Germinal center (tissue), 1 donor: ENCODE data around the gene STT3B.
"Not testable (repeated sequence)": the region's sequence is repeated elsewhere in the genome, so short reads cannot be mapped to it uniquely, and the experiment has no call there.

Experiments used
- DNase-seq: peaks from one replicate; pipeline ENCODE4 v3.0.0; 2012; ENCODE audit warnings: mixed read lengths, low spot score

STT3B gene

DNA sequence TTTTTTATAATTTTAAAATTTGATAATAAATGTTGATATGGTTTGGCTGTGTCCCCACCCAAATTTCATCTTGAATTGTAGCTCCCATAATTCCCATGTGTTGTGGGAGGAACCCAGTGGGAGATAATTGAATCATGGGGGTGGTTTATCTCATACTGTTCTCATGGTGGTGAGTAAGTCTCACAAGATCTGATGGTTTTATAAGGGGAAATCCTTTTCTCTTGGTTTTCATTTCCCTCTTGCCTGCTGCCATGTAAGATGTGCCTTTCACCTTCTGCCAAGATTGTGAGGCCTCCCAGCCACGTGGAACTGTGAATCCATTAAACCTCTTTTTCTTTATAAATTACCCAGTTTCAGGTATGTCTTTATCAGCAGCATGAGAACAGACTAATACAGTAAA, 72.6 kb downstream of the STT3B start:
- not testable (repeated sequence) for DNase-seq

DNA sequence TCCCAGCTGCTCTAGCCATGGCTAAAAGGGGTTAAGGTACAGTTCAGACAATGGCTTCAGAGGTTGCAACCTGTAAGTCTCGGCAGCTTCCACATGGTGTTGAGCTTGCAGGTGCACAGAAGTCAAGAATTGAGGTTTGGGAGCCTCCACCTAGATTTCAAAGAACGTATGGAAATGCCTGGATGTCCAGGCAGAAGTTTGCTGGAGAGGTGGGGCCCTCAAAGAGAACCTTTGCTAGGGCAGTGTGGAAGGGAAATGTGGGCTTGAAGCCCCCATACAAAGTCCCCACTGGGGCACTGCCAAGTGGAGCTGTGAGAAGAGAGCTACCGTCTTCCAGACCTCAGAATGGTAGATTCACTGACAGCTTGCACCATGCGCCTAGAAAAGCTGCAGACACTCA, 73.7 kb downstream of the STT3B start:
- DNase-seq = no peak

DNA sequence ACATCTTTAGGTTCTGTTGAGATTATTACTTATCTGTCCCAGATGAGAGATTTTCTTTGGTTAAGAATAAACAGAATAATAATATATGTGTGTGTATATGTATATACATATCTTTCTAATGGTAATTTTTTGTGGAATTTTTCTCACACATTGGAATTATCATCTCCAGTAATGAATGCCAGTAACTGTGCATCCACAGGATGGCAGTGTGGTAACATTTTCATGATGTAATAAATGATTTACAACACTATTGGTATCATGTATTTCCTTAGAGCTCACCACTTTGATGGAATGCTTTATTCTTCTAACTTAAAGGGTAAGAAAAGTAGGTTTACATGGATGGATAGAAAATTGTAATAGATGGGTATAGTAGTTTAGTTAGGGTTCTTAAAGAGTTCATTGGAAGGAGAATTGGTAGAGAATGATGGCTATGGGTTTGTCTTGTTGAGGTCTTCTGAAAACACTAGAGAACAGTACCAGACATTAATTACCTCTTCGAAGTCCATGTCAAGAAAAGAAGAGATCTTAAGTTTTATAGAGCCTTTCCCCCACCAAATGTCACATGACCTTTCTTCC, 78.1 kb downstream of the STT3B start:
- DNase-seq = peak; percentile 4

DNA sequence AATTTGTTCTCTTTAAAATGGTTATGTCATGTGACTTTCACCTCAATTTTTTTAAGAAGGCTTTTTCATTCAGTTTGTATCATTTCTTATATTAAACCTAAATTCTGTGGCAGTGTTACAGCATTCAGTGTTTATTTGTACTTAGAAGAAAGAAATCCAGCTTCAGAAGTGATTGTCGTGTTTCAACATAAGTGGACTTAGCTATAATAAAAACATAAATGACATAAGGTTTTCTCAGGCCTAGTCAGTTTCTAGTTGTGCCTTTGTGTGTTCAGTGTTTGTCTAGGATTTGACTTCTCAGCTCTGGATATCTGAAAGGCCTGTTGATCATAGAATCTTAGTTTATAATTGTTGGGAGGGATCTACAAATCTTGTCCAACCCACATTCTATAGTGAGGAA, 80.5 kb downstream of the STT3B start:
- DNase-seq = no peak

DNA sequence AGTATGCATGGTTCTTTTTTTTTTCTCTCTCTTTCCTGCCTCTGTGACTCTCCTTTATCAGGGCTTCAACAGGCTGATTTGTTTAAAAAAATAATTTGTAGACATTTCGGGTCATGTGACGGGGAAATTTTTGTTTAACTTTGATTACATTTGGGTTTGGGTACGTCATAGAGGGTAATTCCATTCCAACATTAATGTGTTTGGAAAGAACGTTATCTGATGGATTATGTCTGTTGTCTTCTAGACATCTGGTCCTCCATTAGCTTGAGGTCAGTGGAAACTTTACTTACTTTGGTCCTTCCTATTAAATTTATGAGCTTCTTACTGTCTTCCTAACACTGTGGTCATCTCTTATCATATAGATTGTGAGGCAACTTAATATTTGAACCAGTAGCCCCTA, 80.9 kb downstream of the STT3B start:
- no peak for DNase-seq

DNA sequence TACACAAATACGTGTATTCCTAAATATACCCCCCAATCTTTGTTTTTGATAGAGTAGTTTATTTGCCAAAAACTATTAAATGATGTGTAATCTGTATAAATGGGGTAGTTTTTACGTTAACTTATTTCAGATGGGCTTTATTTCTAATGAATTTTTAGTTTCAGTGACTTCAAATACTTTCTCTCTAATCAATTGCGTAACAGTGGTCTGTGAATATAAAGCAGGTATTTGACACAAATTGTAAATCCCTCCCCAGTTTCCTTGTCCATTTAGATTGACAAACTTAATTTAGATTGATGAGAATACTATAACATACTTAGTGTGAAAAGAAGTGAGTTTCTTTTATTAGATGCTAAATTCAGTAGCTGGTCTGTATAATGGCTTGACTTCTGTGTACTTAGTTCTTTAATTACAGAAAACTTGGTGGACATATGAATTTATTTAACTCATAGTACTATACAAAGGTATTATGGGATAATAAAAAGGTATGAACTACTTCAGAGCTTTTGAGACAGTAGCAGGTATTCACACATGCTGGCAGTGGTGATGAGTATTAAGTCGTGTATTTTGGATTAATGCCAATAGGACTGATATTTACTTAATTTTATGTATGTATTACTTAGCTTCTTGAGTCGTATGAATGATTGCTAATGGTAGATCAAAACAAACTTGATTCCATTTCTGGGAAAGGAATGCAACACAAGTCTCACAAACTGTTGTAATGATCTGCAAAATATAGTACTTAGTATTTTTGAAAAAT, 81.6 kb downstream of the STT3B start:
- DNase-seq = no peak

DNA sequence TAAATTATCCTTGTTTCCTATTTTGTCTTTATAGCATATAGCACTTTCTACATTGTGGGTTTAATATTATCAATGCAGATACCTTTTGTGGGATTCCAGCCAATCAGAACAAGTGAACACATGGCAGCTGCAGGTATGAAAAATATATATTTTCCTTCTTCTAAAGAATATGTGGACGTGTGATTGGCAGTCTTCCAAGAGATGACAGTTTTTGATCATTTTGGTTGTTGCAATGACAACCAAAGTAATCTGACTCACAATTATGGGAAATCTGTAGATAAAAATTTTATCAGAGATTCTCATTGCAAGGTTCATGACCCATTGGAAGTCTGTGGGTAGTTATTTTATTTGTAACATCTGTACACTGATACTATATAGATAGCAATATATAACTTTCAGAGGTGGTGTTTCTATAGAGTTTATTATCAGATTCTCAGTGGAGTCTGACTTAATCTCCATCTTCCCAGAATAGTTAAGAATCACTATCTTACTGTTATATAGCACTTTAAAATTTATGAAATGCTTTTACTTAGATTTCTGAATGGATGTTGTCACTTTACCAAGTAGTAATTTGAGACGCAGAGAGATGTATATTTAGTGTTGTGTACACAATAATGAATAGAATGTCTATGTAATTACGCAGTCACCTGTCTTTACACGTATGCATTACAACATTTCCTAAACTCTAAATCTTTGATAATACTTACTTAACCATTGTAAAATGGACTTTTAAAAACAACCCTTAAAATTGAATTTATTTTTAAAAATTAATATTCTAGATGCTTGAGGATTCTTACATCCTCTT, 82.5 kb downstream of the STT3B start:
- no peak for DNase-seq

DNA sequence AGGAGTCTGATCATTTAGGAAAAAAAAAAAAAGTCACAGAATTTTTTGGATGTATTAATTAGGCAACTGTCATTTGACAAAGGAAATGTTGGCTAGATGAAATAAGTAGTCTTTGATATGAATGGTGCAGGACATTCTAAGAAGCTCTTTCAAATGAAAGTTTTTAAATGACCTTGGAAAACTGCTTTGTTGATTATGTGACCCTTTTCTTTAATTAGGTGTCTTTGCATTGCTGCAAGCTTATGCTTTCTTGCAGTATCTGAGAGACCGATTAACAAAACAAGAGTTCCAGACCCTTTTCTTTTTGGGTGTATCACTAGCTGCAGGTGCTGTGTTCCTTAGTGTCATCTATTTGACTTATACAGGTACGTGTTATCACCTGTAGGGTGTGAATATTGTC, 84.0 kb downstream of the STT3B start:
- no peak for DNase-seq

DNA sequence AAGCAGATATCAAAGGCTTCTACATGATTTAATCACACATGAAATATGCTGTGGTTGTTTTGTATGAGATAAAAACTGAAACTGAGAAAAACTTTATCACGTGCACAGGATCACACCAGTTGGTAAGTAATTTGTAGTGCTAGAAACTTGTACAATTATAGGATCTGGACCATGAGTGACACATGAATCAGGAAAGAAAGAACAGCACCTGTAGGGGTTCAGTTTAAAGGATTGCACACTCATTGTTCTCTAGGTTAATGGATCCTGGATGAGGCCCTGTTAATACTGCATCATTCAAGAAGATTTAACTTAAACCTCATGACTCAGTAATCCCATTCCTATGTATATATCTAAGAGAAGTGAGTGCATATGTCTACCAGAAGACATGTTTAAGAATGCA, 87.9 kb downstream of the STT3B start:
- no peak for DNase-seq

DNA sequence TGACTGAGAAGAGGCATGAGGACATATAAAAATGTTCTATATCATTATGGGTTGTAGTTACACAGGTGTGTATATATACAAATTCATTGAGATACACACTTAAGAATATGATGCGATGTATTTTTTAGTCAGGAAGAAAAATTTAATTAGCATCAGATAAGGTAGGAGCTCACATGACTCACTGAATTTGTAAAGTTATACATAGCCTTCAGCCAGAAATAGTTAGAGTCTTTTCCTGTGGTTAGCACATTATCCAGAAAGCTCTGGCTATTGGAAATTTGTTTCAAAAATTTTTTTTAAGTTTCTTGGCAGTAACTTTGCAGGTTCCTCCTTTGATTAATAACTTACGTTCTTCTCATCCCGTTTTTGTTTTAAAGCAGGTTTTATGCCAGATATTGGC, 88.6 kb downstream of the STT3B start:
- no peak for DNase-seq

DNA sequence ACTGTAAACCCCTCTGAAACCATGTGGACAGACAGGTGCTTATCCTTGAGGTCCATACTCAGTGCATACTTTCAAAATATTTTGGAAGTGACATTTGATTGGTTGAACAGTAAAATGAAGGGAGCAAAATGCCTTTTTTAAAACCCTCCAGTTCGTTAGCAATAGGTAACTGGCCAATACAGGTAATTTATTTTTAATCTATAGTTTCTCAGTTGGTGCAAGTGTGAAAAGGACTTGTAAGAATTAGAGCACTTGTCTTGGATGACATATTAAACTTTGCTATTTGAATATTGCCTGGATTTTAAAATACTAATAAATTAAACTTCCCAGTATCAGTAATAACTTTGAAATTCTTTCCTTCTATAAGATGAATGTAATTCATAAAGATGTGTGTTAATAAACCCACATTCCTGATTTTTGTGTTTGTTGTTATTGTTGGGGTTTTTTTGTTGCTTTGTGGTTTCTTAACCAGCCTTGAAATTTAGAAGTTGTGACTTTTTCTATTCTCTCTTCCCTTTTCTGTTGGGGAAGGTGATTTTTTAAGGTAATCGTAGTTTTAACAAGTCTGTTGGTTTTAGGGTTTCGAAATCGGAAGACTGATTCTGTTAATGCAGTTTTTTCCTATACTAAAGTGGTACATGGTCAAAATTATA, 90.0 kb downstream of the STT3B start:
- DNase-seq = no peak

DNA sequence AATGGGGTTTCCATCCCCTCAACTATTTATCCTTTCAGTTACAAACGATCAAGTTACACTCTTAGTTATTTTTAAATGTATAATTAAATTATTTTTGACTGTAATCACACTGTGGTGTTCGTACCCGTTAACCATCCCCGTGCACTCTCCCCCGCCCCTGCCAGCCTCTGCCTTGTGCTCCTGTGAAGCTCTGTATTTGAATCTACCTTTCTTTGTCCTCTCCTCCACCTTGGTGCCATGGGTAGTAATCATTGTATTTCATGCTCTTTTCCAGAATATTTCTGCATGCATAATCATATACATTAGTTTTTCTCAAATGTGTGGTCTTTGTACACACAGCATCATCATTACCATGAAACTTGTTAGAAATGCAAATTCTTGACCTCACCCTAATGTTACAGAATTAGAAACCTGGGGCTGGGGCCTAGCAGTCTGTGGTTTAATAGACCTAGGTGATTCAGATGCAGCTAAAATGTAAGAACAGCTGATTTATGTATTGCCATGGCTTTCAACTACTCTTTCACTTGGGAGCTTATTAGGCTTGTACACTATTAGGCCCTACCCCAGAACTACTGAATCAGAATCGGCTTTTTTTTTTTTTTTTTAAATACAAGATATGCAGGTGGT, 91.5 kb downstream of the STT3B start:
- no peak for DNase-seq

DNA sequence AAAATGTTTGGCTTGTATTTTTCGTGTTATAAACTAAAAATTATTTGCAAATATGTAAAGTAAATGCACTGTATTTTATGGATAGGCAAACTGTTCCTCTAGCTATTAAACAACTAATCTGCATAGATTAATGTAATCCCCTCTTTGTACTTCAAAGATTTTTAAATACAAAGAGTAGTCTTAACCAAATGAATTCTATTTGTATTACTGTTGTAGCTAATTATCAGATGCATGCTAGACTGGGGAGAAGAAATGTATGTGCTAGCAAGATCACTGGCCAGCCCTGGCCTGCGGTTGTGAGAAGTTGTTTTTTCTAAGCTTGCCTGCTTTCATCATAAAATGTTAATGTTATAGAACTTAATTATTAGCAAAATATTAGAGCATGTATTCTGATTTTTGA, 92.6 kb downstream of the STT3B start:
- DNase-seq = no peak

DNA sequence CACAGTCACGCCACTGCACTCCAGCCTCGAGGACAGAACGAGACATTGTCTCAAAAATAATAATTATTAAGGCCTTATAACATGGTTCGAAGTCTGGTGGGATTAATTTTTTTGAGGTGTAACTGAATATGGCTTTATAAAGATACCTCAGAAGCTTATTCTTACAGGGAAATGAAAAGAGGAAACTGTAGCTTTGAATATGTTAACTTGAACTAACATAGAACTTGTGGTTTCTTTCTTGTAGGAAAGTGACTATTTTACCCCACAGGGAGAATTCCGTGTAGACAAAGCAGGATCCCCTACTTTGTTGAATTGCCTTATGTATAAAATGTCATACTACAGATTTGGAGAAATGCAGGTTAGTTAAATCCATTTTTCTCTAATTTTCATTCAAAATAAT, 96.3 kb downstream of the STT3B start:
- DNase-seq = no peak

DNA sequence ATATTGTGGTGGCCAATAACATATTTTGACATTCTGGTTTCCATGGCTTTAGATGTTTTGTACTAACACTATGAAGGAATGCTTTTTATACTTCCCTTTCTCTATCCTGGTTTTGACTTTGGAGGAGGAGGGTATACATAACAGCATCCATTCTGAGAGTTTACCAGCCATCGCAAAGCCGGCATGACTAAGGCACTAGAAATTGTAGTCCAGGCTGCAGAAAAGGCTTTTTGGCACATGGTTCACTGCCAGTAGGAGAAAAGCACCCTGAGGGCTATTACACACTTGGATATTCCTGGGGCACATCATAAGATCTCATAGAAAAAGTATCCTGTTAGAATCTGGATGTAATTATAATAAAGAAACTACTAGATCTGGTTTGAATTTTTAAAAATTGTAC, 101.8 kb downstream of the STT3B start:
- DNase-seq = no peak

DNA sequence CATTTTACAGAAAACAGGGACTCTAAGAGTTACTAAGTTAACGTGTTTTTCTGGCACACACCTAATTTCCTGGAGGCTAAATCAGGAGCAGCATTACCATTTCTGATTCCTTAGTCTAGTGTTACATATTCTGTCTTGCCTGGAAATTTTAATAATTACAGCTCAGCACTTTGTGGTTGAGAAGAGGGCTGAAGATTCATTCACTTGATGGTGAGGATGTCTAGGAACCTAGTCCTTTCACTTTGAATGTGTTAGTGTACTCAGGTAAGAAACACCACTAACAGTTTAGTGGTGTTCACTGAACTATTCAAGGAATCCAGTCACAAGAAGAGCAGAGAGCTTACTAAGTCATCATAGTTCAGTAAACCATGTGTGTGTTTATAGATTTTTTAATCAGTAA, 102.8 kb downstream of the STT3B start:
- DNase-seq = no peak

DNA sequence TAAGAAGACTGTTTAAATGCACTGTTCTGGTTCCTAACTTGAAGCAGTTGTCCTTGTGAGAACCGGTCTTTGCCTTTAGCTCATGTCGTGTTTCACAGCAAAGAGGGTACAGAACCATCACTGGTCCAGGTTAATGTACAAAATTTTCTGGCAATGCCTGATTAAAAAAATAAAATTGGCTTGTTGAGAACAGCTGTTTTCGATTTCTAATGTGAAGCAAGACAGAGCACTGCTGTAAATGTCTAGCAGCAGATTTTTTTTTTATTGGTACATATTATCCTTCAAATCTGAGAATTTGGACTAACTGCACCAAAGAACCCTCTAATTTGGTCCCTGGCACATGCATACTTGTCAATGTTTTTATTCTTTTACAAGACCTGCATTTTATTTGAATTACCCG, 103.3 kb downstream of the STT3B start:
- no peak for DNase-seq

DNA sequence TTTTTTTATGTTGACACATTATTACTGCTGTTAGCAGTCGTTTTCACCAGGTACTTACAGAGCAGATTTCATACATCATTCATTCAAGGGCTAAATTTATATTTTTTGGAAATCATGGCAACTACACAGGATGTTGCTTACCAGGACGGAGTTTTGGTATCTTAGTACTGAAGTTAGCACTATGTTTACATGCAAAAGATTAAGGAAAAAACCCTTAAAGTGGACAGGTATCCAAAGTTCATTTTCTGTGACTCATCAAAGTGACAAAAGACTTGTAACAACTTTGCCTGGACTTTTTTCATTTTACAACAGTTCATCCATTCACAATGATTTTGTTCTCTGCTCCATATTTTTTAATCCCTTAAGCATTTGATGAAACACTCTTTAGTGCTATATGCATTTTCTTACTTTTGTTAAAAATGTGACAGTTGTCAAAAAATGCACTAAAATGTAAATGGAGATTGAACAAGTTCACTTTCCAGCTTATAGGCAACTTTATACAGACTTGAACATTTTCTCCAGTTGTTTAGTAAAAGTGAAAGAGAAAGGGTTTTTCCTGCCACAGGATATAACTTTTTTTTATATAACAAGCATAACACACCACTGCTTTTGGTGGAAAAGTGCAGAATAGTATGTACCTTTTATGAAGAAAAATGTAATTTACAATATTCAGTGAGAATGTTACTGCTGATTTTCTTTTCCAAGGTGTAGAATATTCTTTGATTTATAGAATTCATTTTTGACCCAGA, 104.1 kb downstream of the STT3B start:
- DNase-seq = no peak

DNA sequence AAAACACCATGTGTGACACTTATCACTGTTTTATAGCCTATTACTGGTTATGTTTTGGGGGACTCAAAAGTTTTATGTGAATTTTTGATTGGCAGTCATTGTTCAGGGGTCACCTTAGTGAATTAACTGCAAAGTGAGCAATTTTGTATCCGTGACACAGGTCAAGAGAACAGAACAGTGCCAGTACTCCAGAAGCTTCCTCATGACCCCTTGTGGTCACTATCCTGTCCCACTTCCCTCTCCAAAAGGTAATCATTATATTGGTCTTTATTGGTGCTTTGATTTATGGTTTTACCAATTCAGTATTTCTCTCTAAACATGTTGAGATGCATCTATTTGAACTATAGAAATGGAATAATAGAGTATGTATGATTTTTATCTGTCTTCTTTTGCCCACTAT, 107.1 kb downstream of the STT3B start:
- no peak for DNase-seq

DNA sequence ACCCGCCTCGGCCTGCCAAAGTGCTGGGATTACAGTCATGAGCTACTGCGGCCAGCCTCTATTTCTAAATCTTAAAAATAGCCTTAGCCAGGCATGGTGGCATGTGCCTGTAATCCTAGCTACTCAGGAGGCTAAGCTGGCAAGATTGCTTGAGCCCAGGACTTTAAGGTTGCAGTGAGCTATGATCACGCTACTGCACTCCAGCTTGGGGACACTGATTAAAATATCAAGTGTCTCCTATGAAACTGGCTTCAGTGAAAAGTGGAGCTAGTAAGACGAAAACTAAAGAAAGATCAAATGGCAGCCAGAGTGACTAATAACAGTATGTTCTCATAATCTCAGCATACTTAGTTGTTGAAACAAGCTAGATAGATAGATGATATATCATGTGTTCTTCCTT, 112.5 kb downstream of the STT3B start:
- no peak for DNase-seq

DNA sequence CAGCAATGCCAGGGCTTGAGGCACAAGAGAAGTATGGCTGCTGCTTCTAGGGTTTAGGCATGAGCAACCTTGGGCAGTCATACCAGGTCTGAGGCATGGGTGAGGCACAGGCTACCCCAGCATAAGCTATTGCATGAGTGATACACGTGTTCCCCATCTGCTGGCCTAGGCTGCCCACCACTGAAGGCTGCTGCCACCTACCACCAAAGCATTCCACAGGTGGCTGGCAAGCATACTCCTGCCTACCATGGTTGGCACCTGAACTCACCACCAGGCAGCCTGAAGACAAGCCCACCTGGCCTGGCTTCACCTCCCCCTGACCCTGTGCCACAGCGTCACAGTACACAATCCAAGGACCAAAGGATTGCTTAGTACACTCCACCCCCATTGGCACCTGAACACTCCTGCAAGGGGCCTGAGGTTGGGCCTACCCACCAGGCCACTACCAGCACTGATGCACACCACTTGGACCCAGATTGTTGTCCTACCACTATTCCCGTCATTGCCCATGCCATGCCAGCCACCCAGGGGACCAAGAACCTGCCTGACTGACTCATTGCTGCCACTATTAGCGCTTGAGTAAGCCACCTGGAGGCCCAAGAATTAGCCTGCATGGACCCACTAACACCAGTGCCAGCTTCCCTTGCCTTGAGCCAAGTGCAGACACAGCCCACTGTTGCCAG, 115.7 kb downstream of the STT3B start:
- no peak for DNase-seq
